Transverse colon (tissue), 4 donors: ENCODE measurements around the gene DIPK1A. TPM values are rescaled to one million over a fixed set of nuclear protein-coding genes. Genes with fewer than 3 reads are reported as not detected.

ENCODE experiments used
- DNase-seq: peaks from one replicate; pipeline ENCODE4 v3.0.0-alpha.2; 2019
- H3K27ac ChIP-seq, 4 donors: fragments of 200-600 bp; sonication (generic); 2 replicates each; pipeline ENCODE4 v1.5.1; 2016 to 2018; ENCODE audit warnings: inconsistent platforms in 4 of 4
- H3K27me3 ChIP-seq: fragments of 200-600 bp; sonication (generic); 2 replicates; pipeline ENCODE4 v1.5.1; 2017; ENCODE audit warnings: inconsistent platforms
- H3K36me3 ChIP-seq, 4 donors: fragments of 200-600 bp; sonication (generic); 2 replicates each; pipeline ENCODE4 v1.5.1; 2017 to 2019; ENCODE audit warnings: inconsistent platforms in 4 of 4
- H3K4me1 ChIP-seq, 4 donors: fragments of 200-600 bp; sonication (generic); 2 replicates each; pipeline ENCODE4 v1.5.1; 2017 to 2020; ENCODE audit warnings: inconsistent platforms in 4 of 4
- H3K4me3 ChIP-seq, 4 donors: fragments of 200-600 bp; sonication (generic); 1 replicate in 1 of 4; 2 replicates in 3 of 4; pipeline versions ENCODE4 v1.5.1 to v1.6.1; 2017 to 2019; ENCODE audit warnings: inconsistent platforms in 4 of 4
- H3K9me3 ChIP-seq, 2 donors: fragments of 200-600 bp; sonication (generic); 2 replicates each; pipeline ENCODE4 v1.5.1; 2017 to 2019; ENCODE audit warnings: inconsistent platforms in 2 of 2
- CTCF ChIP-seq, 5 experiments: fragments of 200-600 bp in 3 of 5; fragments of 450-650 bp in 2 of 5; sonication (generic) in 3 of 5; IDR thresholded peaks; 1 replicate in 2 of 5; 2 replicates in 3 of 5; pipeline ENCODE4 v1.5.1; 2016 to 2017; ENCODE audit warnings: antibody characterized with exemption in 5 of 5, inconsistent platforms in 3 of 5, mild to moderate bottlenecking in 2 of 5, moderate library complexity in 1 of 5
- EP300 ChIP-seq: sonication (generic); formaldehyde crosslinking; IDR thresholded peaks from one replicate; pipeline ENCODE4 v1.6.1; 2017; ENCODE audit warnings: antibody characterized with exemption, low read depth
- POLR2A ChIP-seq: fragments of 450-650 bp; IDR thresholded peaks from one replicate; pipeline ENCODE4 v1.6.1; 2016; ENCODE audit warnings: antibody characterized with exemption, mild to moderate bottlenecking, moderate library complexity
- POLR2AphosphoS5 ChIP-seq, 3 donors: sonication (generic); formaldehyde crosslinking; IDR thresholded peaks; one replicate each; pipeline ENCODE4 v1.6.1; 2016; ENCODE audit warnings: antibody characterized with exemption in 3 of 3
- WGBS, 2 donors: methylation state at CpG; one replicate each; pipeline ENCODE4 v1.1.5; 2018; ENCODE audit warnings: low coverage in 1 of 2; 5-methylcytosine and 5-hydroxymethylcytosine counted together
- in situ Hi-C, 4 donors: fragments of 200-750 bp; cut with MboI; loops; one replicate each; pipeline versions ENCODE4 v1.15.0 to v1.15.1; 2017; ENCODE audit warnings: low sequenced_read_pairs in 3 of 4, low pct_ligation_motif_present in 1 of 4, low pct_unique_long_range_greater_than_20kb in 1 of 4
- intact Hi-C: fragments of 100-400 bp; cut with DNase I; formaldehyde crosslinking; loops from one replicate; pipeline ENCODE4 v1.15.1; 2023; ENCODE audit warnings: low total_unique reads
- total RNA-seq, 4 donors: library from RNA; depleted of rRNA; stranded (reverse); fragments of >200 nt; gene quantifications; one replicate each; pipeline ENCODE4 v1.1.0, GENCODE V29; 2016

The DIPK1A gene
- total RNA-seq, 4 donors from 2014 or later: 6.0 to 17.9 (median 11.2) TPM

- H3K4me1 ChIP-seq: peaks cover 0 to 3% (median 0%) of the 10 kb centered on the region in 4 donors
- no peaks in the 10 kb centered on the region for H3K27me3 ChIP-seq
- WGBS, 2 donors: 88 to 89% methylated on average over 5 to 6 of the region's 6 CpGs
- no peak overlapping the region for H3K4me3 ChIP-seq
- intact Hi-C loops (loop anchor here (5.0 kb wide), 1 partner anchor 133 kb away; no protein-coding TSS in a partner anchor), in situ Hi-C loops (loop anchor here (5.0 to 10.0 kb wide), 2 partner anchors 133 to 135 kb away; no protein-coding TSS in a partner anchor)
- TF ChIP-seq POLR2AphosphoS5 (IDR thresholded peaks at IDR 0.05): no peak
- no peak for TF ChIP-seq POLR2A
- TF ChIP-seq CTCF (IDR thresholded peaks at IDR 0.05): no peak
- no peak for TF ChIP-seq EP300
- peak overlapping the region in 1 of 4 donors; percentile 46 for H3K27ac ChIP-seq
- DNase-seq: no peak
- H3K9me3 ChIP-seq: no peaks in the 10 kb centered on the region
- H3K36me3 ChIP-seq: no peaks in the 10 kb centered on the region
These were observed 28.8 kb upstream of the DIPK1A start for GRCh38 chr1:92989936-92990583.

GRCh38 chr1:92989253-92989652 is 28.0 kb upstream of the DIPK1A start:
- 40% methylated on average over 2 of the region's 2 CpGs; no CpG with 5 or more reads in 1 of the 2 donors for WGBS, 2 donors
- TF ChIP-seq POLR2AphosphoS5 (IDR thresholded peaks at IDR 0.05) (no peak), CTCF (IDR thresholded peaks at IDR 0.05) (no peak), EP300 (no peak), POLR2A (no peak)
- in situ Hi-C loops: no loop called here
- DNase-seq: no peak
- Histone ChIP-seq H3K4me3 (no peak overlapping the region), H3K27ac (no peak overlapping the region), H3K9me3 (no peaks in the 10 kb centered on the region), H3K36me3 (no peaks in the 10 kb centered on the region), H3K27me3 (no peaks in the 10 kb centered on the region), H3K4me1 (no peaks in the 10 kb centered on the region)
- intact Hi-C loops: no loop called here

GRCh38 chr1:92987462-92987861 is 26.2 kb upstream of the DIPK1A start:
- Histone ChIP-seq H3K27ac (no peak overlapping the region), H3K4me1 (no peaks in the 10 kb centered on the region), H3K9me3 (no peaks in the 10 kb centered on the region), H3K27me3 (no peaks in the 10 kb centered on the region), H3K36me3 (no peaks in the 10 kb centered on the region), H3K4me3 (no peak overlapping the region)
- no peak for DNase-seq
- in situ Hi-C loops (no loop called here), intact Hi-C loops (no loop called here)
- TF ChIP-seq EP300 (no peak), CTCF (IDR thresholded peaks at IDR 0.05) (no peak), POLR2A (no peak), POLR2AphosphoS5 (IDR thresholded peaks at IDR 0.05) (no peak)

GRCh38 chr1:92985101-92985500 is 23.8 kb upstream of the DIPK1A start:
- no peak overlapping the region for H3K27ac ChIP-seq
- no peaks in the 10 kb centered on the region for H3K9me3 ChIP-seq
- TF ChIP-seq POLR2AphosphoS5 (IDR thresholded peaks at IDR 0.05): no peak
- no peak for DNase-seq
- intact Hi-C loops (no loop called here), in situ Hi-C loops (no loop called here)
- H3K36me3 ChIP-seq: no peaks in the 10 kb centered on the region
- H3K4me3 ChIP-seq: no peak overlapping the region
- peaks cover 0 to 13% (median 9%) of the 10 kb centered on the region in 4 donors for H3K4me1 ChIP-seq
- H3K27me3 ChIP-seq: no peaks in the 10 kb centered on the region
